RWPE1 (cell line): ENCODE data around the gene CDK13.

Experiments used
- CTCF ChIA-PET: fragments of 350-600 bp; sonication (Branson Sonifier 250); formaldehyde crosslinking; extraction: SDS; loops from one replicate; lab custom pipeline; 2021; lab: Yijun Ruan, JAX
- POLR2A ChIA-PET: fragments of 400-600 bp; formaldehyde crosslinking; extraction: SDS; loops from one replicate; lab custom pipeline; 2020; ENCODE audit warnings: antibody characterized with exemption; ENCODE audit not compliant: low non-redundant PET; lab: Yijun Ruan, JAX
- DNase-seq: peaks from one replicate; pipeline ENCODE4 v3.0.0; 2012; ENCODE audit warnings: low spot score
- H3K27ac ChIP-seq: fragments of 450-650 bp; 2 replicates; pipeline ENCODE4 v1.5.1; 2017
- CTCF ChIP-seq: fragments of 450-650 bp; conservative IDR thresholded peaks from 2 replicates; pipeline ENCODE4 v1.5.1; 2017; ENCODE audit warnings: low read depth, mild to moderate bottlenecking

CDK13 gene

GRCh38 chr7:39949971-39950472 is at the start of gene CDK13:
TSS of gene CDK13 (plus strand) at chr7:39950256. CDS start at chr7:39950642, 386 bp downstream.
- TF ChIP-seq CTCF, result 0 out of 2 replicates have a peak, but pooled peaks have one; percentile 11
- DNase-seq, result peak; percentile 76
- peak within 1 kb of the TSS; percentile 99 for H3K27ac ChIP-seq
- ChIA-PET CTCF (no interaction called here), POLR2A (interaction anchor here (0.6 kb wide), 1 partner anchor 254 kb away, joined by 3 read pairs; no protein-coding TSS in a partner anchor)

- POLR2A ChIA-PET, result no interaction called here
Observed at GRCh38 chr7:39904077-39904486, 46.0 kb upstream of the CDK13 start.

GRCh38 chr7:39908141-39908540 is 41.9 kb upstream of the CDK13 start:
- H3K27ac ChIP-seq, result no peak overlapping the region
- no peak for TF ChIP-seq CTCF
- DNase-seq, result no peak
- ChIA-PET POLR2A (no interaction called here), CTCF (no interaction called here)

More at GRCh38 chr7:39904077-39904486, 46.0 kb upstream of the CDK13 start:
- no peak for DNase-seq
- TF ChIP-seq CTCF, result no peak
- H3K27ac ChIP-seq, result no peak overlapping the region
- CTCF ChIA-PET, result no interaction called here

- H3K27ac ChIP-seq, result no peak overlapping the region
- no peak for DNase-seq
- POLR2A ChIA-PET, result no interaction called here
- no peak for TF ChIP-seq CTCF
- CTCF ChIA-PET, result interaction anchor here (0.6 kb wide), 1 partner anchor 281 kb away, joined by 3 read pairs; no protein-coding TSS in a partner anchor
Observed at GRCh38 chr7:39908973-39909372, 41.1 kb upstream of the CDK13 start.

- no peak overlapping the region for H3K27ac ChIP-seq
- no peak for TF ChIP-seq CTCF
- ChIA-PET CTCF (interaction anchor here (0.9 kb wide), 1 partner anchor 13 kb away, joined by 4 read pairs; no protein-coding TSS in a partner anchor), POLR2A (no interaction called here)
- no peak for DNase-seq
Observed at GRCh38 chr7:39909526-39909925, 40.5 kb upstream of the CDK13 start.

GRCh38 chr7:39910108-39910869 is 39.8 kb upstream of the CDK13 start:
- no peak for TF ChIP-seq CTCF

More at GRCh38 chr7:39910108-39910869, 39.8 kb upstream of the CDK13 start:
- ChIA-PET POLR2A (no interaction called here), CTCF (interaction anchor here (0.9 kb wide), 1 partner anchor 14 kb away, joined by 4 read pairs; no protein-coding TSS in a partner anchor)
- DNase-seq, result no peak
- H3K27ac ChIP-seq, result no peak overlapping the region
